Measurements from ENCODE around the gene C6orf47.

Gene C6orf47

DNA sequence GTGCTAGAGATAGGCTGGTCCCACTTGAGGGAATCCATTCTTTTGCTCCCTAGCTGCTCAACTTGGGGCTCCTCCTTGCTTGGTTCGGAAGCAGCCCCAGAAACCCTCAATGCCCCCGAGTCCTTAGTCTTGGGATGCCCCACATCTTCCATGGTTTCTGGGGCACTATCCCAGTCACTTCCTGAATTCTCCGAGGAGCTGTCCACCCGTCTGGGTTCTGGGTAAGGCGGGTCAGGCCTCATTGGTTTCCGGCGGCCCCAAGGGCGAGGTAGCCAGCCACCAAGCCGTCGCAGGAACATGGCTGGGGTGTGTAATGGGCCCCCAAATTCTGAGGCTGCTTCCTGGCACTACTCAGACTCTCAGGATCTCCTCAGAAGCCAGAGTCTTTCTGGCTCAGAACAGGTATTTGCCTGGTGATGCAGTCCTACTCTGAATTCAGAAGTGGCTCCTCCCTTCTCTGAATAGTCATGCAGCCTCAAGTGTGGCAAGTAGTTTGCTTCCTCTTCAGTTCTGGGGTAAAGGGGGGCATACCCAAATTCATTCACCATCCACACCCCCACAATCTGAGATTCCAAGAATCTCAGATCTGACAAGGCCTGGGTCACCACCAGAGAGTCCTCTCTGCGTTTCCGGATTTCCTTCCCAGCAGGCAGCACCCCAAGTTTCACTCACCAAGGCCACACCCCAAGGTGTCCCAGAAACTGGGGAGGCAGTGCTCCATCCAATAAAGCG is 763 bp downstream of the C6orf47 start:
- DNase-seq: peak; percentile 7

DNA sequence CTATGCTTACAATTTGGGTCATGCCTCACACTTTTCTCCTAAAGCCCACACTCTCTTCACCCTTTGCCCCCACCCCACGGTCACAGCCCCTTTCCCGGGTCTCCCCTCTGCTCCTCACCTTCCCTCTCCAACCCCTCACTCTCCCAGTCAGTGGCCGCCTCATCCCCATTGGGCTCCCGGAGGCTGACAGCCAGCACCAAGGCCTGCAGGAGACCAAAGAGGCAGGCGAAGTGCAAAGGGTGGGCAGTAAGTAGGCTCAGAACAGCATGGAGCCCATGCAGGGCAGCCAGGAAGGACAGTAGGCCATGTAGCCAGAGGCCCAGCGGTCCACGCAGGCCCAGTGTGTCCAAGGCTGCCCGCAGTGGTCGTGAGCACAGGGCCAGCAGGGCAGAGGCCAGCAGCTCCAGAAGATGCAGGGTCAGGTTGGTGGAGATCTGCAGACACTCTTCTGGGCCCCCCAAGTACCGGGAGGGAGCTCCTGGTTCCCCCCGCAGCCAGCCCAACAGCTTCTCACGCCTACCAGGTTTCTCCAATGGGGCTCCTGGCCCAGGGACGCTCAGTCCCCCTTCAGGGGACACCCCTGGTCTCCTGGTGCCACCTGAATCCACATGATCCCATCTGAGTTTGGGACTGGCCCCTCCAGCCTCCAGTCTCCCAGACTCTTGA is 1.5 kb downstream of the C6orf47 start:
- DNase-seq: no peak

DNA sequence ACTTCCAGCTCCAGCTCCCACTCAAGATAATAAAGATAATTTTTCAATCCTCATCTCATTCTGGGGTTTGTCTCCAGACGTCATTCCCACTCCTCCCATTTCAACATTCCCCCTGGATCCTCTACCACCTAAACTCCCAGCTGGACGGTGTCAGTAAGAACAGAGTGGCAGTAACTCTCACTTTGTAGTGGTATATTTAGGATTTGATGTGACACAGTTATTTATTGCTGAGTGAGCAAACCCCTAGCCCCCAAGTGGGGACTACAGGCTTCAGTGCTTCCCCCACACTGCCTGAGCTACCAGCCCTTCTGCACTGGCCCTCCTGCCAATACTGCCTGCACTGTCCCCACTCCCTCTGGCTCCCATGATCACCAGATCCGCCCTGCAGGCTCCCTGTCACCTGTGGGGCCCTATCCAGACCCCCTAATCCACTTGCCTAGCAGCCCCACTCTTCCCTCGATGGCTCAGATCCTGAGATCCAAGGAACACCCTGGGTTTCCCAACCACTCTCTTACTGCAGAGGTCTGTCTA is 2.4 kb downstream of the C6orf47 start:
- DNase-seq: no peak

DNA sequence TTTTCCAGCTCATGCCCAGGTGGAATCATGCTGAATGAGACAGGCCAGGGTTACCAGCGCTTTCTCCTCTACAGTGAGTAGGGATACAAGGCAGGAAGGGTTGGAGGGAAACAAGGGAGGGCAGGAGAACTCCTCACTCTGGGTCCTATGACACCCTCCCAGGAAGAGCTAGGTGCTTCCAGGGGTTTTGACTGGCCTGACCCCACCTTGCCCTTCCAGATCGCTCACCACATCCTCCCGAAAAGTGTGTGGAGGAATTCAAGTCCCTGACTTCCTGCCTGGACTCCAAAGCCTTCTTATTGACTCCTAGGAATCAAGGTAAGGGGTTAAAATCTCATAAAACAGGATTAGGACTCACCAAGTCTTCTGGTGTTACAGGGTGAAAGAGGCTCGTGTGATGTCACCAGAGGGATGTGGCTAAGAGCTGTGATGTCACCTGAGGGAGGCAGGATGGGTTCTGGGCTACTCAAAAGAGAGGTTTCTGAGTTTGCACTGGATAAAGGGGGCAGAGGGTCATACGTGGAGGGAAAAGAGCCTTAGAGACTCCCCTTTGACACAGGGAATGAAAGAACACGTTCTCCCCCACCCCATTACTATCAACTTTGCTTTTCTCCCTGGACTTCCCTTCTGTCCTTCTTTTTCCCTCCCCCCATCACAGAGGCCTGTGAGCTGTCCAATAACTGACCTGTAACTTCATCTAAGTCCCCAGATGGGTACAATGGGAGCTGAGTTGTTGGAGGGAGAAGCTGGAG is 3.0 kb downstream of the C6orf47 start:
- DNase-seq: no peak

DNA sequence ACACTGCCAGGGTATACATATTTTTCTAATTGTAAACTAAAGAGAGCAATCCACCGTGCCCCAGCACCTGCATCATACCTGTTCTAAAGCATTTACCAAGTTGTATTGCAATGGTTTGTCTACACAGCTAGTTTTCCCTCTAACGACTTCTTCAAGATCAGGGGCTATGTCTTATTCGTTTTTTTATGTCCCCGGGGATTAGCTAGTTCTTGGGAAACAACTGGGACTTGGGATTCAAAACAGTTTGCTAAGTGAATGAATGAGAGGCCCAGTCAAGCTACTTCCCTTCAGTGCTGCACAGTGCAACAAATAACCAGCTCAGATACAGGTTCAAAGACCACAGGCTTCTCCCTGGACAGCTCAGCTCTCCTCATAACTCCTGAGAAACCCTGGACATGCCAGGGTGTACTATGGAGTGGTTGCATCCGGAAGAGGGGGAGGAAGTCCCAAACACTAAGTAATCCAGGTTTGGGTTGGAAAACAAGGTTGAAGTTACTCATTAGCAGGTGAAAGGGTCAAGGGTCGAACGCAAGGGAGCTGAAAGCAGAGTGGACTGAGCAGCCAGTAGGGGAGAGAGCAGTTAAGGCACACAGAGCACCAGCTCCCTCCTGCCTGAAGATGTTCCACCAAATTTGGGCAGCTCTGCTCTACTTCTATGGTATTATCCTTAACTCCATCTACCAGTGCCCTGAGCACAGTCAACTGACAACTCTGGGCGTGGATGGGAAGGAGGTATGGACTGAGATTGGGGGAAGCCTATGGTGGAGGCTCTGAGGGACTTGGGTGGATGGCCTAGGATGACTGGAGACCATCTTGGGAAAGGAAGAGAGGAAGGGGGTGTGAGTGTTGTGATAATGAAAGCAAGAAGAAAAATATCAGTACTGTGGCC is 5.0 kb downstream of the C6orf47 start, which contains the start of gene APOM:
Gene APOM, plus strand, starts transcription at position 546 of the 889 bp plus-strand sequence. Its CDS starts 73 bp downstream, at position 619.
- no peak for DNase-seq

GRCh38 chr6:31654574-31655348 is 5.8 kb downstream of the C6orf47 start:
- DNase-seq: no peak

DNA sequence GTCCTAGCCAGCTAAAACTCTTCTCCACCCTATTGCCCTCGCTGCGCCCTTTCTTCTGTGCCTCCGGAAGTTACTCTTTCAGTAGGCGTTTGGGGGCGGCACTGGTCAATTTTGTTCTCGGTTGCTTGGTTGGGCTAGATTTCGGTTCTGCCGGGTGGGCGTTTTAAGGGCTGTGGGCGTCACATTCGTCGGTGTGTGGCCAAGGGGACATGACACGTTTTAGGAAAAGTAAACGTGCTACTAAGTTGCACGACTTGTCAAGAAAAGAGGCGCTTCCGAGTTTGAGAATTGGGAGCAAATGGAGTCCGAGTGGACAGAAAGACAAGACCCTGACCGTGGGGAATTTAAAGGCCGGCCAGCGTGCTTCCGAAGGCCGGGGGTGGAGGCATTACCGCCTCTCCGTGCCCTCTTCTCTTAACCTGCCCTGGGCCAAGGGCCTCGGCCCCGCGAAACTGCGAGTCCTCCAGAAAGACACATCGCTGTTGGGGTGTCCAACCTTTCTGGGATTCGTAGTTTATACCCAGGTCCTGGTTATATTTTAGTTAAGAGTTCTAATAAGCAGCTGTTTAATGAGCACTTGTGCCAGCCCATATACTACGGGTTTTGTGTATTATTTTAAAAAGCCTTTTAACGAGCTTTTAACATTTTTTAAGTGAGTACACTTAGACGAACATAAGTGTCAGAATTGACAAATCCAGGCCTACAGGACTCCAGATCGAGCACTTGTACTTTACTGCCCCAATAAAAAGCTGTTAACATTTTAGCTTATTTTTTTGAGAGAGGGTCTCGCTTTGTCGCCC is 7.5 kb downstream of the C6orf47 start:
- DNase-seq: peak; percentile 96

DNA sequence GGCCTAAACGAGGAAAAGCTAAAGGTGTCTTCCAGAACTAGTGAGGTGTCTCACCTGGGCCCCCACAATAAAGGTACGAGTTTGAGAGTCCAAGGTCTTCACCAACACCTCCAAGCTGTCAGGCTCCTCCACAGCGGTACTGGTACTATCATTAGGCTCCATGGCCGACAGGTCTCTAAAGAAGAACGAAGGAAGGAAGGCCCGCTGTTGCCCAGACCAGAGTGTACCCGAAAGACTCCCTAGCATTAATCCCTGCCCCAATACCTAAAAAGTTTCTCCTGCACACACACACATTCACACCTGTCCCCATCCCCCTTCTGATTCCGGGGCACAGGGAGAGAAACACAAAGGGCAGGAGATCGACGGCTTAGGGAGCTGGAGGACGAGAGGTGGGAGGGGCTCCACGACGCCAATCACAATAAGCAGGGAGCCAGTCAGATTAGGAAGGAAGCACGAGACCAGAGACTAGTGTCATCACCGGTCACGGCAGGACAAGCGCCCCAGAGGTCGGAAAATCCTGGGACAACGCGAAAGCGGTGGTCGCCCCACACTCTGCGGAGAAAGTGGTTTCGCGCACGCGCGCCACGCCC is 8.9 kb downstream of the C6orf47 start:
- DNase-seq: peak; percentile 71

- DNase-seq: no peak
Observed at GRCh38 chr6:31645325-31645724, 15.3 kb downstream of the C6orf47 start.

GRCh38 chr6:31643818-31644454 is 16.6 kb downstream of the C6orf47 start:
- DNase-seq: no peak

GRCh38 chr6:31642798-31643570 is 17.6 kb downstream of the C6orf47 start:
- DNase-seq: no peak

GRCh38 chr6:31641370-31641769 is 19.2 kb downstream of the C6orf47 start:
- no peak for DNase-seq

- no peak for DNase-seq
Observed at GRCh38 chr6:31640612-31641011, 20.0 kb downstream of the C6orf47 start.

DNA sequence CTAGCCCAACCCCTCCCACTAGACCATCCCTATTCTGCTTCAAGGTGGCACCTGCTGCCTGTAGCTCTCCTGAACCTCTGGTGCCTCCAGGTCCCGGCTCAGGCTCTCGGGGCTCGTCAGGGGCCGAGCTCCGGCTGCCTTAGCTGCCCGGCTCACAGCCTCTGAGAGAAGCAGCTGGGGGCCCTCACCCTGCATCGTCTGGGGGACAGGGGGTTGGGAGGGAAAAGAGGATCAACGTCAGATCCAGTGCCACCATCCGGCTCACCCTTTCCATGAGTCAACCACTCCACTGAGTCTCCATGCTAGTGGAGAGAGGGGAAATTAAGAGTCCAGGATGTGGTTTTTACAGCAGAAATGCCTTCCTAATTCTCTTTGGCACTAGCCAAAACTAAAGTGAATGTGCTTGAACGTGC is 21.1 kb downstream of the C6orf47 start:
- DNase-seq: peak; percentile 57

GRCh38 chr6:31639043-31639442 is 21.5 kb downstream of the C6orf47 start:
- no peak for DNase-seq

DNA sequence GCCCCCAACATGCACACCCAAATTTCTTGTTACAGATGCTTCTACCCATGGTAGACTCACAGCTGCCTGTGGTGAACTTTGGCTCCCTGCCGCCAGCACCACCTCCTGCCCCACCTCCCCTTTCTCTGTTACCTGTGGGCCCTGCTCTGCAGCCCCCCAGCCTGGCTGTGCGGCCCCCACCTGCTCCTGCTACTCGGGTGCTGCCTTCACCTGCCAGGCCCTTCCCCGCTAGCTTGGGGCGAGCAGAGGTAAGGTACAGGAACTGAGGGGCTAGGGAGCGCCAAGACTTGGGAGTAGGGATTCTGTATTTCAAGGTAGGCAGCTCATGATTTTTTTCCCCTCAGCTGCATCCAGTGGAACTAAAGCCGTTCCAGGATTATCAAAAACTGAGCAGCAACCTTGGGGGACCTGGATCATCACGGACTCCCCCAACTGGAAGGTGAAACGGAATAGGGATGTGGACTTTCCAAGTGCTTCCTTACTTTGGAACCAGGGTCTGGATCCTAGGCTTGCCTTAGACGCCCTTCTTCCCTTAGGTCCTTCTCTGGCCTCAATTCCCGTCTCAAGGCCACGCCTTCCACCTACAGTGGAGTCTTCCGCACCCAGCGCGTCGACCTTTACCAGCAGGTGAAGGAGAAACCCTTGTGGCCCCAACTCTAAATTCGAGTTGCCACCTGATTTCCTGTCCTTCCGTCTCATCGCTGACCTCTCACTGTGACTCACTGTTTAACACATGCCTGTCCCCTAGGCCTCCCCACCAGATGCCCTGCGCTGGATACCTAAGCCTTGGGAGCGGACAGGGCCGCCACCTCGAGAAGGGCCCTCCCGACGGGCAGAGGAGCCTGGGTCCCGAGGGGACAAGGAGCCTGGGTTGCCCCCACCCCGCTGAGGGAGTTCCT is 23.6 kb downstream of the C6orf47 start:
- DNase-seq: no peak

GRCh38 chr6:31634969-31635575 is 25.5 kb downstream of the C6orf47 start:
- no peak for DNase-seq
